Measurements from ENCODE around the gene NCBP2. TPM values are rescaled to one million over a fixed set of nuclear protein-coding genes. Genes with fewer than 3 reads are reported as not detected.

NCBP2 gene
- total RNA-seq, 1 experiment from 2014 or later = 119 TPM

GRCh38 chr3:196918968-196919367 lies 23.4 kb downstream of the NCBP2 start:
- BruUV-seq (replicated peaks) = no TSS peak
- ChIA-PET POLR2A (ENCODE audit: unreplicated experiment) (no interaction called here), CTCF (no interaction called here)
- H3K9me2 ChIP-seq (replicated peaks; ENCODE audit: low read length) = no peaks in the 10 kb centered on the region
- H3K4me3 ChIP-seq (ENCODE audit: low read length) = no peak overlapping the region
- no peaks in the 10 kb centered on the region for H3F3A ChIP-seq (ENCODE audit: low read length, unreplicated experiment)
- no peaks in the 10 kb centered on the region for H3K9me3 ChIP-seq (ENCODE audit: low read length)
- H4K20me1 ChIP-seq (ENCODE audit: low read length) = no peaks in the 10 kb centered on the region
- H3K27ac ChIP-seq (ENCODE audit: low read length) = no peak overlapping the region
- H3K36me3 ChIP-seq (ENCODE audit: low read depth, low read length) = peaks cover 20% of the 10 kb centered on the region
- no peak overlapping the region for H3K9ac ChIP-seq (ENCODE audit: low read length)
- H3K79me2 ChIP-seq (ENCODE audit: low read length) = no peaks in the 10 kb centered on the region
- ATAC-seq (no peak), DNase-seq (no peak)
- no peak overlapping the region for H3K4me2 ChIP-seq (ENCODE audit: low read length)
- TF ChIP-seq EZH2 (IDR thresholded peaks at IDR 0.05; ENCODE audit: low read length, unreplicated experiment) = no peak
- no peak for TF ChIP-seq EZH2phosphoT487 (IDR thresholded peaks at IDR 0.05; ENCODE audit: borderline replicate concordance, low read length)
- no peak for TF ChIP-seq CTCF (conservative IDR thresholded peaks at IDR 0.05; ENCODE audit: low read depth, low read length)
- no peaks in the 10 kb centered on the region for H3K27me3 ChIP-seq (ENCODE audit: low read length)
- no peak overlapping the region for H2AFZ ChIP-seq (ENCODE audit: low read length)
- H3K4me1 ChIP-seq (ENCODE audit: insufficient read depth, low read length) = no peaks in the 10 kb centered on the region
- intact Hi-C loops (cut with micrococcal nuclease) = no loop called here

- Histone ChIP-seq H3K9me2 (replicated peaks; ENCODE audit: low read length) (no peaks in the 10 kb centered on the region), H4K20me1 (ENCODE audit: low read length) (no peaks in the 10 kb centered on the region), H3K36me3 (ENCODE audit: low read depth, low read length) (peaks cover 20% of the 10 kb centered on the region), H3K79me2 (ENCODE audit: low read length) (no peaks in the 10 kb centered on the region), H3K27ac (ENCODE audit: low read length) (no peak overlapping the region), H2AFZ (ENCODE audit: low read length) (no peak overlapping the region), H3K4me3 (ENCODE audit: low read length) (no peak overlapping the region), H3K4me2 (ENCODE audit: low read length) (no peak overlapping the region), H3F3A (ENCODE audit: low read length, unreplicated experiment) (no peaks in the 10 kb centered on the region), H3K9ac (ENCODE audit: low read length) (no peak overlapping the region), H3K9me3 (ENCODE audit: low read length) (no peaks in the 10 kb centered on the region), H3K4me1 (ENCODE audit: insufficient read depth, low read length) (no peaks in the 10 kb centered on the region), H3K27me3 (ENCODE audit: low read length) (no peaks in the 10 kb centered on the region)
- DNase-seq = no peak
- ATAC-seq = no peak
- no TSS peak for BruUV-seq (replicated peaks)
- ChIA-PET POLR2A (ENCODE audit: unreplicated experiment) (interaction anchor here (0.5 kb wide), 1 partner anchor 263 kb away, joined by 7 read pairs; no protein-coding TSS in a partner anchor), CTCF (no interaction called here)
- TF ChIP-seq EZH2phosphoT487 (IDR thresholded peaks at IDR 0.05; ENCODE audit: borderline replicate concordance, low read length) (no peak), EZH2 (IDR thresholded peaks at IDR 0.05; ENCODE audit: low read length, unreplicated experiment) (no peak), CTCF (conservative IDR thresholded peaks at IDR 0.05; ENCODE audit: low read depth, low read length) (no peak)
- intact Hi-C loops (cut with micrococcal nuclease) = no loop called here
Observed at GRCh38 chr3:196916995-196917394, 25.3 kb downstream of the NCBP2 start.

- H3F3A ChIP-seq (ENCODE audit: low read length, unreplicated experiment) = no peaks in the 10 kb centered on the region
- TF ChIP-seq EZH2phosphoT487 (IDR thresholded peaks at IDR 0.05; ENCODE audit: borderline replicate concordance, low read length) (no peak), EZH2 (IDR thresholded peaks at IDR 0.05; ENCODE audit: low read length, unreplicated experiment) (no peak), CTCF (conservative IDR thresholded peaks at IDR 0.05; ENCODE audit: low read depth, low read length) (no peak)
- H3K9me3 ChIP-seq (ENCODE audit: low read length) = no peaks in the 10 kb centered on the region
- H4K20me1 ChIP-seq (ENCODE audit: low read length) = no peaks in the 10 kb centered on the region
- H3K27ac ChIP-seq (ENCODE audit: low read length) = no peak overlapping the region
- BruUV-seq (replicated peaks) = no TSS peak
- H3K9ac ChIP-seq (ENCODE audit: low read length) = no peak overlapping the region
- H3K36me3 ChIP-seq (ENCODE audit: low read depth, low read length) = peaks cover 20% of the 10 kb centered on the region
- no peak for DNase-seq
- intact Hi-C loops (cut with micrococcal nuclease) = no loop called here
- no peak overlapping the region for H3K4me2 ChIP-seq (ENCODE audit: low read length)
- CTCF ChIA-PET = no interaction called here
- no peak for ATAC-seq
- H3K27me3 ChIP-seq (ENCODE audit: low read length) = no peaks in the 10 kb centered on the region
- no peak overlapping the region for H3K4me3 ChIP-seq (ENCODE audit: low read length)
- no peak overlapping the region for H2AFZ ChIP-seq (ENCODE audit: low read length)
- POLR2A ChIA-PET (ENCODE audit: unreplicated experiment) = no interaction called here
- no peaks in the 10 kb centered on the region for H3K4me1 ChIP-seq (ENCODE audit: insufficient read depth, low read length)
- H3K9me2 ChIP-seq (replicated peaks; ENCODE audit: low read length) = no peaks in the 10 kb centered on the region
- H3K79me2 ChIP-seq (ENCODE audit: low read length) = no peaks in the 10 kb centered on the region
Observed at GRCh38 chr3:196916221-196916620, 26.1 kb downstream of the NCBP2 start.
